Gastrocnemius medialis (tissue), 4 donors: ENCODE data around the gene PITX1. TPM values are rescaled to one million over a fixed set of nuclear protein-coding genes. Genes with fewer than 3 reads are reported as not detected.

Source experiments
- ATAC-seq, 2 donors: fragments of 150-250 bp; one replicate each; pipeline ENCODE4 v1.9.1; 2016
- DNase-seq, 2 donors: peaks; one replicate each; pipeline ENCODE4 v3.0.0-alpha.2; 2019
- H3K27ac ChIP-seq, 4 donors: fragments of 200-600 bp; sonication (generic); 1 replicate in 1 of 4; 2 replicates in 3 of 4; pipeline ENCODE4 v1.5.1; 2016 to 2018; ENCODE audit warnings: mild to moderate bottlenecking in 2 of 4, moderate library complexity in 1 of 4
- H3K27me3 ChIP-seq, 3 donors: fragments of 200-600 bp; sonication (generic) in 2 of 3; 1 replicate in 1 of 3; 2 replicates in 2 of 3; pipeline versions ENCODE4 v1.5.1 to v1.6.0; 2016 to 2019; ENCODE audit warnings: mild to moderate bottlenecking in 1 of 3, moderate library complexity in 1 of 3
- H3K36me3 ChIP-seq, 2 donors: fragments of 200-600 bp; sonication (generic) in 1 of 2; one replicate each; pipeline ENCODE4 v1.5.1; 2017 to 2018
- H3K4me1 ChIP-seq, 2 donors: fragments of 200-600 bp; sonication (generic) in 1 of 2; one replicate each; pipeline ENCODE4 v1.5.1; 2016 to 2017; ENCODE audit warnings: mild to moderate bottlenecking in 2 of 2
- H3K4me3 ChIP-seq, 4 donors: fragments of 200-600 bp; sonication (generic) in 3 of 4; 1 replicate in 1 of 4; 2 replicates in 3 of 4; pipeline ENCODE4 v1.5.1; 2016 to 2019; ENCODE audit warnings: mild to moderate bottlenecking in 2 of 4
- H3K9me3 ChIP-seq, 3 donors: fragments of 200-600 bp; sonication (generic) in 2 of 3; 1 replicate in 1 of 3; 2 replicates in 2 of 3; pipeline ENCODE4 v1.5.1; 2016 to 2019
- CTCF ChIP-seq, 5 experiments: fragments of 450-650 bp in 3 of 5; fragments of 200-600 bp in 2 of 5; sonication (generic) in 2 of 5; IDR thresholded peaks in 4 of 5; conservative IDR thresholded peaks in 1 of 5; 1 replicate in 4 of 5; 2 replicates in 1 of 5; pipeline ENCODE4 v1.5.1; 2016 to 2019; ENCODE audit warnings: antibody characterized with exemption in 5 of 5, mild to moderate bottlenecking in 3 of 5, moderate library complexity in 3 of 5
- POLR2A ChIP-seq, 2 donors: fragments of 450-650 bp; IDR thresholded peaks; one replicate each; pipeline ENCODE4 v1.6.1; 2017; ENCODE audit warnings: antibody characterized with exemption in 2 of 2, mild to moderate bottlenecking in 2 of 2, moderate library complexity in 2 of 2
- in situ Hi-C, 4 donors: fragments of 200-750 bp; cut with MboI; loops; one replicate each; pipeline versions ENCODE4 v1.15.0 to v1.8.0; 2017; ENCODE audit warnings: low sequenced_read_pairs in 4 of 4
- intact Hi-C: fragments of 100-400 bp; cut with DNase I; formaldehyde crosslinking; loops from one replicate; pipeline ENCODE4 v1.15.1; 2023; ENCODE audit warnings: low total_unique reads
- total RNA-seq, 4 donors: library from RNA; depleted of rRNA; stranded (reverse); fragments of >200 nt; gene quantifications; one replicate each; pipeline versions ENCODE4 v1.1.0 to v1.2.3, GENCODE V29; 2016

The PITX1 gene
- total RNA-seq, 4 donors from 2014 or later: 5.3 to 21.2 (median 9.3) TPM

GRCh38 chr5:135029477-135030122, 4.4 kb downstream of the PITX1 start:
- in situ Hi-C loops (no loop called here), intact Hi-C loops (loop anchor here (5.0 to 10.0 kb wide), 2 partner anchors 163 to 305 kb away; no protein-coding TSS in a partner anchor)
- ATAC-seq (no peak), DNase-seq (no peak)
- peaks cover 63 to 66% (median 63%) of the 10 kb centered on the region in 3 donors for H3K27me3 ChIP-seq
- H3K9me3 ChIP-seq: no peaks in the 10 kb centered on the region
- no peak overlapping the region for H3K4me3 ChIP-seq
- no peaks in the 10 kb centered on the region for H3K36me3 ChIP-seq
- peaks cover 18 to 25% of the 10 kb centered on the region in 2 donors for H3K4me1 ChIP-seq
- no peak for TF ChIP-seq CTCF (IDR thresholded peaks at IDR 0.05 in 4 of 5, conservative IDR thresholded peaks at IDR 0.05 in 1 of 5)
- TF ChIP-seq POLR2A (IDR thresholded peaks at IDR 0.05): no peak
- H3K27ac ChIP-seq: no peak overlapping the region

GRCh38 chr5:135028791-135029476, 5.1 kb downstream of the PITX1 start:
- in situ Hi-C loops (no loop called here), intact Hi-C loops (no loop called here)
- Histone ChIP-seq H3K36me3 (no peaks in the 10 kb centered on the region), H3K27ac (no peak overlapping the region), H3K9me3 (no peaks in the 10 kb centered on the region), H3K4me1 (peaks cover 15 to 25% of the 10 kb centered on the region in 2 donors), H3K4me3 (no peak overlapping the region), H3K27me3 (peaks cover 61 to 62% (median 61%) of the 10 kb centered on the region in 3 donors)
- DNase-seq (no peak), ATAC-seq (no peak)
- no peak for TF ChIP-seq CTCF (IDR thresholded peaks at IDR 0.05 in 4 of 5, conservative IDR thresholded peaks at IDR 0.05 in 1 of 5)
- no peak for TF ChIP-seq POLR2A (IDR thresholded peaks at IDR 0.05)

- intact Hi-C loops (no loop called here), in situ Hi-C loops (no loop called here)
- TF ChIP-seq POLR2A (IDR thresholded peaks at IDR 0.05): no peak
- TF ChIP-seq CTCF (IDR thresholded peaks at IDR 0.05 in 4 of 5, conservative IDR thresholded peaks at IDR 0.05 in 1 of 5): no peak
- DNase-seq: no peak
- ATAC-seq: no peak
- Histone ChIP-seq H3K27me3 (peaks cover 56% of the 10 kb centered on the region in 3 donors), H3K9me3 (no peaks in the 10 kb centered on the region), H3K27ac (no peak overlapping the region), H3K36me3 (no peaks in the 10 kb centered on the region), H3K4me1 (peaks cover 13 to 17% of the 10 kb centered on the region in 2 donors), H3K4me3 (no peak overlapping the region)
Observed at GRCh38 chr5:135027697-135028615, 6.1 kb downstream of the PITX1 start.

- no peak for ATAC-seq
- no peaks in the 10 kb centered on the region for H3K9me3 ChIP-seq
- no peaks in the 10 kb centered on the region for H3K36me3 ChIP-seq
- intact Hi-C loops: no loop called here
- peaks cover 49 to 50% (median 49%) of the 10 kb centered on the region in 3 donors for H3K27me3 ChIP-seq
- H3K4me3 ChIP-seq: no peak overlapping the region
- TF ChIP-seq CTCF (IDR thresholded peaks at IDR 0.05 in 4 of 5, conservative IDR thresholded peaks at IDR 0.05 in 1 of 5) (no peak), POLR2A (IDR thresholded peaks at IDR 0.05) (no peak)
- DNase-seq: no peak
- in situ Hi-C loops: no loop called here
- peaks cover 6 to 10% of the 10 kb centered on the region in 2 donors for H3K4me1 ChIP-seq
- H3K27ac ChIP-seq: no peak overlapping the region
Observed at GRCh38 chr5:135027266-135027696, 6.7 kb downstream of the PITX1 start.
